ENCODE measurements around the gene PRKCZ. TPM values are rescaled to one million over a fixed set of nuclear protein-coding genes. Genes with fewer than 3 reads are reported as not detected.

The PRKCZ gene
- total and polyA plus RNA-seq, 2 of the 4 experiments (the other 2 are of a cell fraction) = 2.0 to 3.5 TPM

- H4K5ac ChIP-seq (ENCODE audit: low read depth, low read length) = no peak overlapping the region
- no peak overlapping the region for H3K23ac ChIP-seq (ENCODE audit: low read depth, low read length)
- dilution Hi-C loops (cut with HindIII; ENCODE audit: low sequenced_read_pairs, unreplicated experiment) = no loop called here
- TF ChIP-seq CEBPB (IDR thresholded peaks at IDR 0.05; ENCODE audit: low read depth, low read length) (no peak), USF2 (IDR thresholded peaks at IDR 0.05; ENCODE audit: low read depth, low read length) (no peak), MXI1 (IDR thresholded peaks at IDR 0.05; ENCODE audit: borderline replicate concordance, low read depth, low read length) (no peak), POLR2A (IDR thresholded peaks at IDR 0.05; ENCODE audit: low read depth, low read length) (no peak), MAFK (IDR thresholded peaks at IDR 0.05; ENCODE audit: low read depth, low read length) (no peak), ELK1 (IDR thresholded peaks at IDR 0.05; ENCODE audit: borderline replicate concordance, low read depth, low read length) (no peak), FOS (IDR thresholded peaks at IDR 0.05; ENCODE audit: low read depth, low read length) (no peak), NFE2L2 (IDR thresholded peaks at IDR 0.05; ENCODE audit: low read depth, low read length) (no peak), SMC3 (IDR thresholded peaks at IDR 0.05; ENCODE audit: low read depth, low read length) (no peak)
- H3K4me3 ChIP-seq (ENCODE audit: insufficient read depth, low read depth, low read length) = no peak overlapping the region
- H3K14ac ChIP-seq (replicated peaks; ENCODE audit: low read depth, low read length) = no peak overlapping the region
- in situ Hi-C loops (cut with MboI; ENCODE audit: low sequenced_read_pairs) = no loop called here
- H3K27me3 ChIP-seq (ENCODE audit: control insufficient read depth, insufficient read depth, low read length) = peaks cover 27% of the 10 kb centered on the region
- no peak overlapping the region for H2BK15ac ChIP-seq (ENCODE audit: low read depth, low read length)
- no peak overlapping the region for H2AFZ ChIP-seq (replicated peaks; ENCODE audit: low read length, poor library complexity)
- no CpG with 5 or more reads among the region's 4 CpGs for WGBS, 2 experiments (ENCODE audit: extremely low coverage in 2 of 2, insufficient read length in 1 of 2)
- peaks cover 3% of the 10 kb centered on the region; the same call in 1 of the 2 replicates for H3K4me1 ChIP-seq (ENCODE audit: control insufficient read depth, insufficient read depth, low read length)
- ATAC-seq (ENCODE audit: low read depth) = no peak
- intact Hi-C loops (cut with micrococcal nuclease) = no loop called here
- H4K8ac ChIP-seq (ENCODE audit: low read depth in 2 of 2, low read length in 2 of 2) = no peak overlapping the region
- H2BK20ac ChIP-seq (ENCODE audit: low read depth, low read length) = no peak overlapping the region
- H2AK5ac ChIP-seq (ENCODE audit: low read depth, low read length) = no peak overlapping the region
- H2BK120ac ChIP-seq (ENCODE audit: low read depth, low read length) = no peak overlapping the region
- H3K9me3 ChIP-seq (ENCODE audit: control insufficient read depth, insufficient read depth, low read length) = peaks cover 17% of the 10 kb centered on the region
- no peaks in the 10 kb centered on the region for H3K79me1 ChIP-seq (ENCODE audit: low read depth in 1 of 2, low read length in 2 of 2)
- H4K91ac ChIP-seq (ENCODE audit: insufficient read depth, low read depth, low read length) = no peak overlapping the region
- no peak overlapping the region for H3K4ac ChIP-seq (ENCODE audit: low read depth, low read length)
- no peak overlapping the region for H3K4me2 ChIP-seq (ENCODE audit: low read depth, low read length)
- H2BK5ac ChIP-seq (ENCODE audit: low read depth, low read length, poor library complexity, severe bottlenecking) = no peak overlapping the region
- H3K9ac ChIP-seq (ENCODE audit: low read depth, low read length) = no peak overlapping the region
- BruUV-seq (replicated peaks) = no TSS peak
- no peaks in the 10 kb centered on the region for H3K36me3 ChIP-seq (ENCODE audit: control insufficient read depth, insufficient read depth, low read length)
- no peak overlapping the region for H3K56ac ChIP-seq (ENCODE audit: extremely low read depth, insufficient read depth, low read length)
- no peak overlapping the region for H3K18ac ChIP-seq (ENCODE audit: low read depth, low read length)
- POLR2A ChIA-PET (ENCODE audit: unreplicated experiment) = no interaction called here
- CTCF ChIA-PET = interaction anchor here (0.6 kb wide), 1 partner anchor 56 kb away, joined by 3 read pairs; no protein-coding TSS in a partner anchor
- DNase-seq = no peak
- H3K9me1 ChIP-seq (ENCODE audit: insufficient read depth, low read length) = no peaks in the 10 kb centered on the region
- no peak overlapping the region for H2AK9ac ChIP-seq (replicated peaks; ENCODE audit: low read depth, low read length, poor library complexity)
- H3K27ac ChIP-seq (ENCODE audit: insufficient read depth, low read length) = no peak overlapping the region
- peaks cover 3% of the 10 kb centered on the region; the same call in 1 of the 2 replicates for H4K20me1 ChIP-seq (ENCODE audit: insufficient read depth, low read length)
These were observed 50.5 kb downstream of the PRKCZ start for GRCh38 chr1:2100780-2101108.
